NOMO-1 (cell line): ENCODE measurements around the gene CCPG1.
A peak's percentile ranks its signal among the peaks of the same experiment; 100 is the strongest.
"Not testable (repeated sequence)": the region's sequence is repeated elsewhere in the genome, so short reads cannot be mapped to it uniquely, and the experiment has no call there.

Source experiments
- DNase-seq, 2 experiments: peaks; one replicate each; lab custom pipeline; 2025; ENCODE audit not compliant: unreplicated experiment in 2 of 2; lab: John Stamatoyannopoulos, UW

CCPG1 gene

GRCh38 chr15:55408012-55408928 is at the start of gene CCPG1, which contains the start of gene PIERCE2:
TSS of gene CCPG1 (minus strand) at chr15:55408359. CDS start at chr15:55389424, 18,935 bp downstream.
TSS of gene PIERCE2 (plus strand) at chr15:55408495. CDS start at chr15:55408769, 274 bp downstream.
- DNase-seq, result peak; percentile 89 to 96

GRCh38 chr15:55457401-55458022 is 49.4 kb upstream of the CCPG1 start:
- no peak for DNase-seq

- not testable (repeated sequence) for DNase-seq
Measured at GRCh38 chr15:55447030-55447394, 38.9 kb upstream of the CCPG1 start.

- not testable (repeated sequence) for DNase-seq
Measured at GRCh38 chr15:55446379-55447029, 38.3 kb upstream of the CCPG1 start.

- not testable (repeated sequence) for DNase-seq
Measured at GRCh38 chr15:55445936-55446335, 37.8 kb upstream of the CCPG1 start.

GRCh38 chr15:55443141-55443540 is 35.0 kb upstream of the CCPG1 start:
- not testable (repeated sequence) for DNase-seq

- DNase-seq, result peak in 1 of 2 experiments; percentile 71
Measured at GRCh38 chr15:55434989-55435825, 27.0 kb upstream of the CCPG1 start.

GRCh38 chr15:55422089-55422488 is 13.9 kb upstream of the CCPG1 start:
- DNase-seq, result no peak

- peak in 1 of 2 experiments; percentile 36 for DNase-seq
Measured at GRCh38 chr15:55420171-55420866, 12.2 kb upstream of the CCPG1 start.

GRCh38 chr15:55417678-55418077 is 9.5 kb upstream of the CCPG1 start:
- not testable (repeated sequence) for DNase-seq

- not testable (repeated sequence) for DNase-seq
Measured at GRCh38 chr15:55408976-55409375, 817 bp upstream of the CCPG1 start.

- peak in 1 of 2 experiments; percentile 49 for DNase-seq
Measured at GRCh38 chr15:55407498-55408011, 604 bp downstream of the CCPG1 start.

- DNase-seq, result peak; percentile 62 to 98
Measured at GRCh38 chr15:55403531-55403930, 4.6 kb downstream of the CCPG1 start.

GRCh38 chr15:55402707-55403106 is 5.5 kb downstream of the CCPG1 start:
- no peak for DNase-seq

GRCh38 chr15:55401786-55402246 is 6.3 kb downstream of the CCPG1 start:
- no peak for DNase-seq

- not testable (repeated sequence) for DNase-seq
Measured at GRCh38 chr15:55400050-55400449, 8.1 kb downstream of the CCPG1 start.

GRCh38 chr15:55398243-55398642 is 9.9 kb downstream of the CCPG1 start:
- DNase-seq, result no peak

- peak; percentile 39 to 49 for DNase-seq
Measured at GRCh38 chr15:55394694-55395093, 13.5 kb downstream of the CCPG1 start.

GRCh38 chr15:55389264-55389607 is 18.9 kb downstream of the CCPG1 start:
- DNase-seq, result no peak
